Spleen (tissue), 7 donors: ENCODE measurements around the gene ARID4B.

Source experiments
- CTCF ChIP-seq, 11 experiments: fragments of 200-600 bp in 7 of 11; fragments of 450-650 bp in 4 of 11; sonication (generic) in 4 of 11; IDR thresholded peaks in 8 of 11; conservative IDR thresholded peaks in 3 of 11; 1 replicate in 7 of 11; 2 replicates in 4 of 11; pipeline versions ENCODE4 v1.4.0 to v1.8.0; 2016 to 2021; ENCODE audit warnings: antibody characterized with exemption in 11 of 11, inconsistent platforms in 4 of 11, mild to moderate bottlenecking in 1 of 11
- POLR2A ChIP-seq, 3 donors: fragments of 450-650 bp; IDR thresholded peaks; one replicate each; pipeline ENCODE4 v1.5.1; 2017; ENCODE audit warnings: antibody characterized with exemption in 3 of 3, mild to moderate bottlenecking in 1 of 3
- donor health status: DM: no; HTN: no; CAD: no; lungs with moderate emphysema.
- donor health status: DM: no; HTN: no; CAD: no.
- donor health status: DM: no; HTN: no; CAD: no.

- TF ChIP-seq CTCF (IDR thresholded peaks at IDR 0.05 in 8 of 11, conservative IDR thresholded peaks at IDR 0.05 in 3 of 11) (no peak), POLR2A (IDR thresholded peaks at IDR 0.05) (no peak)
Measured at GRCh38 chr1:235278915-235279292, 49.1 kb downstream of the ARID4B start.
